A673 (cell line): ENCODE results near the gene HRC.

Experiments
- EZH2 ChIP-seq: fragments of 200-600 bp; sonication (generic); IDR thresholded peaks from 2 replicates; pipeline ENCODE4 v1.6.1; 2017; ENCODE audit warnings: borderline replicate concordance, low read depth, mild to moderate bottlenecking, mixed read lengths, antibody characterized with exemption, low read length; ENCODE audit not compliant: poor library complexity, severe bottlenecking
- TF ChIP-seq, protein P1 (sequence below): fragments of 300-800, 200-600 bp; sonication (generic); conservative IDR thresholded peaks from 2 replicates; pipeline ENCODE4 v1.5.1; 2017; ENCODE audit warnings: low read depth, mild to moderate bottlenecking, antibody characterized with exemption, low read length, moderate library complexity, mixed read lengths

DNA sequence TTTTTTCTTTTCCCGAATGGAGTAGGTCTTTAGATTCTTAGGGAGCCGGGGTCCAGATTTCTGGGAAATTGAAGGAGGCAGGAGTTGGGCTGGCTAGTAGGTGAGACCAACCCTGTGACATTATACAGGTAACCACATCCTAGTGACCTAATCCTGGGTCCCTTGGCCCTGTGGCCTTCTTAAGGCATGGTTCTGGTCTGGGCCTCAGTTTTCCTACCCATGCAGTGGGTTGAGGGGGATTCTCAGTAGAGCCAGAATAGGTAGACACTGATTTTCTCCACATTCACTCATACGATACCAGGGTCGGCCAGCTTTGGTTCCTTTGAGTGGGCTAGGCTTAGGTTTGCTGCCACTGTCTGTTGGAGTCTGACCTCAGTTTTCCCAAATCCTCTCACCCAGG, 28.6 kb downstream of the HRC start:
- TF ChIP-seq, protein P1, sequence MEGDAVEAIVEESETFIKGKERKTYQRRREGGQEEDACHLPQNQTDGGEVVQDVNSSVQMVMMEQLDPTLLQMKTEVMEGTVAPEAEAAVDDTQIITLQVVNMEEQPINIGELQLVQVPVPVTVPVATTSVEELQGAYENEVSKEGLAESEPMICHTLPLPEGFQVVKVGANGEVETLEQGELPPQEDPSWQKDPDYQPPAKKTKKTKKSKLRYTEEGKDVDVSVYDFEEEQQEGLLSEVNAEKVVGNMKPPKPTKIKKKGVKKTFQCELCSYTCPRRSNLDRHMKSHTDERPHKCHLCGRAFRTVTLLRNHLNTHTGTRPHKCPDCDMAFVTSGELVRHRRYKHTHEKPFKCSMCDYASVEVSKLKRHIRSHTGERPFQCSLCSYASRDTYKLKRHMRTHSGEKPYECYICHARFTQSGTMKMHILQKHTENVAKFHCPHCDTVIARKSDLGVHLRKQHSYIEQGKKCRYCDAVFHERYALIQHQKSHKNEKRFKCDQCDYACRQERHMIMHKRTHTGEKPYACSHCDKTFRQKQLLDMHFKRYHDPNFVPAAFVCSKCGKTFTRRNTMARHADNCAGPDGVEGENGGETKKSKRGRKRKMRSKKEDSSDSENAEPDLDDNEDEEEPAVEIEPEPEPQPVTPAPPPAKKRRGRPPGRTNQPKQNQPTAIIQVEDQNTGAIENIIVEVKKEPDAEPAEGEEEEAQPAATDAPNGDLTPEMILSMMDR: no peak
- TF ChIP-seq EZH2: no peak
